Suprapubic skin (tissue), 3 donors: ENCODE results near the gene RIPOR3.

Source experiments
- EP300 ChIP-seq: sonication (generic); formaldehyde crosslinking; IDR thresholded peaks from one replicate; pipeline ENCODE4 v1.6.1; 2017; ENCODE audit warnings: antibody characterized with exemption
- POLR2A ChIP-seq, 2 donors: fragments of 450-650 bp; IDR thresholded peaks; one replicate each; pipeline ENCODE4 v1.6.1; 2017; ENCODE audit warnings: antibody characterized with exemption in 2 of 2, mild to moderate bottlenecking in 2 of 2, moderate library complexity in 2 of 2
- TF ChIP-seq, protein P1 (sequence below), 2 donors: fragments of 200-600 bp in 1 of 2; fragments of 450-650 bp in 1 of 2; sonication (generic) in 1 of 2; IDR thresholded peaks; one replicate each; pipeline ENCODE4 v1.5.1; 2016 to 2019; ENCODE audit warnings: antibody characterized with exemption in 2 of 2, mild to moderate bottlenecking in 1 of 2, moderate library complexity in 1 of 2

DNA sequence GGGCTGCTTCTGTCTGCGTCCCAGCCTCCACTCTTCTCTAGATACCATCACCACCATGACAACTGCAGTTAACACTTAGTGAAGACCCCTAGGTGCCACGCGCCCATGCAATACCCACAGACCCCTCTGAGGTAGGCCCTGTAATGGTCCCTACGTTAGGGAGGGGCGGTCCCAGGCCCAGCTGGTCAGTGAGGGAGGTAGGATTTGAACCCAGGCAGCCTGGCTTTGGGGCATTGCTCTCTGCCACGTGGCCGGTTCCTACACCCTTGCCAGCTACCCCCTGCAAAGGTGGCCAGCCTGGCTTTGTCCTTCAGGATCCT lies 18.2 kb downstream of the RIPOR3 start:
- TF ChIP-seq, protein P1, sequence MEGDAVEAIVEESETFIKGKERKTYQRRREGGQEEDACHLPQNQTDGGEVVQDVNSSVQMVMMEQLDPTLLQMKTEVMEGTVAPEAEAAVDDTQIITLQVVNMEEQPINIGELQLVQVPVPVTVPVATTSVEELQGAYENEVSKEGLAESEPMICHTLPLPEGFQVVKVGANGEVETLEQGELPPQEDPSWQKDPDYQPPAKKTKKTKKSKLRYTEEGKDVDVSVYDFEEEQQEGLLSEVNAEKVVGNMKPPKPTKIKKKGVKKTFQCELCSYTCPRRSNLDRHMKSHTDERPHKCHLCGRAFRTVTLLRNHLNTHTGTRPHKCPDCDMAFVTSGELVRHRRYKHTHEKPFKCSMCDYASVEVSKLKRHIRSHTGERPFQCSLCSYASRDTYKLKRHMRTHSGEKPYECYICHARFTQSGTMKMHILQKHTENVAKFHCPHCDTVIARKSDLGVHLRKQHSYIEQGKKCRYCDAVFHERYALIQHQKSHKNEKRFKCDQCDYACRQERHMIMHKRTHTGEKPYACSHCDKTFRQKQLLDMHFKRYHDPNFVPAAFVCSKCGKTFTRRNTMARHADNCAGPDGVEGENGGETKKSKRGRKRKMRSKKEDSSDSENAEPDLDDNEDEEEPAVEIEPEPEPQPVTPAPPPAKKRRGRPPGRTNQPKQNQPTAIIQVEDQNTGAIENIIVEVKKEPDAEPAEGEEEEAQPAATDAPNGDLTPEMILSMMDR (IDR thresholded peaks at IDR 0.05) = no peak
- no peak for TF ChIP-seq POLR2A (IDR thresholded peaks at IDR 0.05)
- no peak for TF ChIP-seq EP300
